ENCODE results near the gene SLC7A7.

DNA sequence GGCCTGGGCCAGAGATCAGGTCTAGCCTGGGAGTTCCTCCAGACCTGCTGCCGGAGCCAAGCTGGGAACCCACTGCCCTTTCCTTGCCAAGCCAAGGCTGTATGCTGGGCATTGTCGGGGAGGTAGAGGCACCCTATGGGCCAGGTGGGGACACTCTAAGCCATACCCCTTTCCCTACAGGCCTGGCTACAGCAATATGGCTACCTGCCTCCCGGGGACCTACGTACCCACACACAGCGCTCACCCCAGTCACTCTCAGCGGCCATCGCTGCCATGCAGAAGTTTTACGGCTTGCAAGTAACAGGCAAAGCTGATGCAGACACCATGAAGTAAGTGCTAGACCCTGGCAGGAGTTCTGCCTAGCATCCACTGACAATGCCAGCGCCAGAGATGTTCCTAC lies 26.1 kb upstream of the SLC7A7 start:
- TF ChIP-seq, protein P1, sequence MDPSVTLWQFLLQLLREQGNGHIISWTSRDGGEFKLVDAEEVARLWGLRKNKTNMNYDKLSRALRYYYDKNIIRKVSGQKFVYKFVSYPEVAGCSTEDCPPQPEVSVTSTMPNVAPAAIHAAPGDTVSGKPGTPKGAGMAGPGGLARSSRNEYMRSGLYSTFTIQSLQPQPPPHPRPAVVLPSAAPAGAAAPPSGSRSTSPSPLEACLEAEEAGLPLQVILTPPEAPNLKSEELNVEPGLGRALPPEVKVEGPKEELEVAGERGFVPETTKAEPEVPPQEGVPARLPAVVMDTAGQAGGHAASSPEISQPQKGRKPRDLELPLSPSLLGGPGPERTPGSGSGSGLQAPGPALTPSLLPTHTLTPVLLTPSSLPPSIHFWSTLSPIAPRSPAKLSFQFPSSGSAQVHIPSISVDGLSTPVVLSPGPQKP (IDR thresholded peaks at IDR 0.05; ENCODE audit: low read depth, low read length), result no peak
- TF ChIP-seq, protein P2, sequence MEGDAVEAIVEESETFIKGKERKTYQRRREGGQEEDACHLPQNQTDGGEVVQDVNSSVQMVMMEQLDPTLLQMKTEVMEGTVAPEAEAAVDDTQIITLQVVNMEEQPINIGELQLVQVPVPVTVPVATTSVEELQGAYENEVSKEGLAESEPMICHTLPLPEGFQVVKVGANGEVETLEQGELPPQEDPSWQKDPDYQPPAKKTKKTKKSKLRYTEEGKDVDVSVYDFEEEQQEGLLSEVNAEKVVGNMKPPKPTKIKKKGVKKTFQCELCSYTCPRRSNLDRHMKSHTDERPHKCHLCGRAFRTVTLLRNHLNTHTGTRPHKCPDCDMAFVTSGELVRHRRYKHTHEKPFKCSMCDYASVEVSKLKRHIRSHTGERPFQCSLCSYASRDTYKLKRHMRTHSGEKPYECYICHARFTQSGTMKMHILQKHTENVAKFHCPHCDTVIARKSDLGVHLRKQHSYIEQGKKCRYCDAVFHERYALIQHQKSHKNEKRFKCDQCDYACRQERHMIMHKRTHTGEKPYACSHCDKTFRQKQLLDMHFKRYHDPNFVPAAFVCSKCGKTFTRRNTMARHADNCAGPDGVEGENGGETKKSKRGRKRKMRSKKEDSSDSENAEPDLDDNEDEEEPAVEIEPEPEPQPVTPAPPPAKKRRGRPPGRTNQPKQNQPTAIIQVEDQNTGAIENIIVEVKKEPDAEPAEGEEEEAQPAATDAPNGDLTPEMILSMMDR (IDR thresholded peaks at IDR 0.05), result no peak
- TF ChIP-seq RNF2 (IDR thresholded peaks at IDR 0.05; ENCODE audit: borderline replicate concordance, low read depth) (no peak), HOXB5 (CRISPR knock-in tag; IDR thresholded peaks at IDR 0.05) (no peak), JUN (IDR thresholded peaks at IDR 0.05) (no peak), CEBPB (IDR thresholded peaks at IDR 0.05) (no peak), CBX8 (IDR thresholded peaks at IDR 0.05) (no peak), CHD2 (IDR thresholded peaks at IDR 0.05; ENCODE audit: low read length, partially characterized antibody) (no peak), HOXA7 (CRISPR knock-in tag; IDR thresholded peaks at IDR 0.05) (no peak)
- TF ChIP-seq, protein P3, sequence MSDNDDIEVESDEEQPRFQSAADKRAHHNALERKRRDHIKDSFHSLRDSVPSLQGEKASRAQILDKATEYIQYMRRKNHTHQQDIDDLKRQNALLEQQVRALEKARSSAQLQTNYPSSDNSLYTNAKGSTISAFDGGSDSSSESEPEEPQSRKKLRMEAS (IDR thresholded peaks at IDR 0.05), result no peak
- TF ChIP-seq, protein P4, sequence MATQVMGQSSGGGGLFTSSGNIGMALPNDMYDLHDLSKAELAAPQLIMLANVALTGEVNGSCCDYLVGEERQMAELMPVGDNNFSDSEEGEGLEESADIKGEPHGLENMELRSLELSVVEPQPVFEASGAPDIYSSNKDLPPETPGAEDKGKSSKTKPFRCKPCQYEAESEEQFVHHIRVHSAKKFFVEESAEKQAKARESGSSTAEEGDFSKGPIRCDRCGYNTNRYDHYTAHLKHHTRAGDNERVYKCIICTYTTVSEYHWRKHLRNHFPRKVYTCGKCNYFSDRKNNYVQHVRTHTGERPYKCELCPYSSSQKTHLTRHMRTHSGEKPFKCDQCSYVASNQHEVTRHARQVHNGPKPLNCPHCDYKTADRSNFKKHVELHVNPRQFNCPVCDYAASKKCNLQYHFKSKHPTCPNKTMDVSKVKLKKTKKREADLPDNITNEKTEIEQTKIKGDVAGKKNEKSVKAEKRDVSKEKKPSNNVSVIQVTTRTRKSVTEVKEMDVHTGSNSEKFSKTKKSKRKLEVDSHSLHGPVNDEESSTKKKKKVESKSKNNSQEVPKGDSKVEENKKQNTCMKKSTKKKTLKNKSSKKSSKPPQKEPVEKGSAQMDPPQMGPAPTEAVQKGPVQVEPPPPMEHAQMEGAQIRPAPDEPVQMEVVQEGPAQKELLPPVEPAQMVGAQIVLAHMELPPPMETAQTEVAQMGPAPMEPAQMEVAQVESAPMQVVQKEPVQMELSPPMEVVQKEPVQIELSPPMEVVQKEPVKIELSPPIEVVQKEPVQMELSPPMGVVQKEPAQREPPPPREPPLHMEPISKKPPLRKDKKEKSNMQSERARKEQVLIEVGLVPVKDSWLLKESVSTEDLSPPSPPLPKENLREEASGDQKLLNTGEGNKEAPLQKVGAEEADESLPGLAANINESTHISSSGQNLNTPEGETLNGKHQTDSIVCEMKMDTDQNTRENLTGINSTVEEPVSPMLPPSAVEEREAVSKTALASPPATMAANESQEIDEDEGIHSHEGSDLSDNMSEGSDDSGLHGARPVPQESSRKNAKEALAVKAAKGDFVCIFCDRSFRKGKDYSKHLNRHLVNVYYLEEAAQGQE (IDR thresholded peaks at IDR 0.05), result no peak
- TF ChIP-seq, protein P5, sequence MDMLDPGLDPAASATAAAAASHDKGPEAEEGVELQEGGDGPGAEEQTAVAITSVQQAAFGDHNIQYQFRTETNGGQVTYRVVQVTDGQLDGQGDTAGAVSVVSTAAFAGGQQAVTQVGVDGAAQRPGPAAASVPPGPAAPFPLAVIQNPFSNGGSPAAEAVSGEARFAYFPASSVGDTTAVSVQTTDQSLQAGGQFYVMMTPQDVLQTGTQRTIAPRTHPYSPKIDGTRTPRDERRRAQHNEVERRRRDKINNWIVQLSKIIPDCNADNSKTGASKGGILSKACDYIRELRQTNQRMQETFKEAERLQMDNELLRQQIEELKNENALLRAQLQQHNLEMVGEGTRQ (IDR thresholded peaks at IDR 0.05), result no peak
